Type B pancreatic cell (in vitro differentiated cells): Measurements from ENCODE around the gene CARM1. TPM values are rescaled to one million over a fixed set of nuclear protein-coding genes. Genes with fewer than 3 reads are reported as not detected.

Source experiments
- DNase-seq: peaks from one replicate; pipeline ENCODE4 v3.0.0; 2021; ENCODE audit warnings: mixed read lengths; ENCODE audit not compliant: unreplicated experiment; ENCODE audit errors: extremely low spot score
- H3K27ac Mint-ChIP-seq: 2 replicates; pipeline ENCODE4 v1.8.0; 2021; ENCODE audit warnings: mild to moderate bottlenecking, mixed read lengths
- H3K27me3 Mint-ChIP-seq: 2 replicates; pipeline ENCODE4 v1.8.0; 2021; ENCODE audit warnings: mixed read lengths
- H3K36me3 Mint-ChIP-seq: 2 replicates; pipeline ENCODE4 v1.8.0; 2021; ENCODE audit warnings: mixed read lengths
- H3K4me1 Mint-ChIP-seq: one replicate; pipeline ENCODE4 v1.8.0; 2021; ENCODE audit warnings: mixed read lengths; ENCODE audit not compliant: unreplicated experiment
- H3K4me3 Mint-ChIP-seq: 2 replicates; pipeline ENCODE4 v1.8.0; 2021; ENCODE audit warnings: mild to moderate bottlenecking, mixed read lengths
- H3K9me3 Mint-ChIP-seq: 2 replicates; pipeline ENCODE4 v1.8.0; 2021; ENCODE audit warnings: mixed read lengths
- total RNA-seq: library from RNA; stranded (reverse); gene quantifications from 2 replicates; pipeline ENCODE4 v1.2.1, GENCODE V29; 2021; ENCODE audit warnings: low replicate concordance
- TF ChIP-seq, protein P1 (sequence below): fragments of 200-600 bp; sonication (generic); conservative IDR thresholded peaks from 2 replicates; pipeline ENCODE4 v1.5.0; 2021; ENCODE audit warnings: antibody characterized with exemption, mild to moderate bottlenecking

The CARM1 gene
- total RNA-seq, 1 donor from 2014 or later: 81.9 TPM

GRCh38 chr19:10918359-10918758 lies 47.0 kb downstream of the CARM1 start:
- no peaks in the 10 kb centered on the region for H3K27me3 Mint-ChIP-seq
- H3K9me3 Mint-ChIP-seq: no peaks in the 10 kb centered on the region
- H3K4me1 Mint-ChIP-seq: no peaks in the 10 kb centered on the region
- TF ChIP-seq, protein P1, sequence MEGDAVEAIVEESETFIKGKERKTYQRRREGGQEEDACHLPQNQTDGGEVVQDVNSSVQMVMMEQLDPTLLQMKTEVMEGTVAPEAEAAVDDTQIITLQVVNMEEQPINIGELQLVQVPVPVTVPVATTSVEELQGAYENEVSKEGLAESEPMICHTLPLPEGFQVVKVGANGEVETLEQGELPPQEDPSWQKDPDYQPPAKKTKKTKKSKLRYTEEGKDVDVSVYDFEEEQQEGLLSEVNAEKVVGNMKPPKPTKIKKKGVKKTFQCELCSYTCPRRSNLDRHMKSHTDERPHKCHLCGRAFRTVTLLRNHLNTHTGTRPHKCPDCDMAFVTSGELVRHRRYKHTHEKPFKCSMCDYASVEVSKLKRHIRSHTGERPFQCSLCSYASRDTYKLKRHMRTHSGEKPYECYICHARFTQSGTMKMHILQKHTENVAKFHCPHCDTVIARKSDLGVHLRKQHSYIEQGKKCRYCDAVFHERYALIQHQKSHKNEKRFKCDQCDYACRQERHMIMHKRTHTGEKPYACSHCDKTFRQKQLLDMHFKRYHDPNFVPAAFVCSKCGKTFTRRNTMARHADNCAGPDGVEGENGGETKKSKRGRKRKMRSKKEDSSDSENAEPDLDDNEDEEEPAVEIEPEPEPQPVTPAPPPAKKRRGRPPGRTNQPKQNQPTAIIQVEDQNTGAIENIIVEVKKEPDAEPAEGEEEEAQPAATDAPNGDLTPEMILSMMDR: no peak
- peaks cover 3% of the 10 kb centered on the region for H3K36me3 Mint-ChIP-seq
- no peak for DNase-seq
- peak overlapping the region; percentile 51 for H3K27ac Mint-ChIP-seq
- no peak overlapping the region for H3K4me3 Mint-ChIP-seq

DNA sequence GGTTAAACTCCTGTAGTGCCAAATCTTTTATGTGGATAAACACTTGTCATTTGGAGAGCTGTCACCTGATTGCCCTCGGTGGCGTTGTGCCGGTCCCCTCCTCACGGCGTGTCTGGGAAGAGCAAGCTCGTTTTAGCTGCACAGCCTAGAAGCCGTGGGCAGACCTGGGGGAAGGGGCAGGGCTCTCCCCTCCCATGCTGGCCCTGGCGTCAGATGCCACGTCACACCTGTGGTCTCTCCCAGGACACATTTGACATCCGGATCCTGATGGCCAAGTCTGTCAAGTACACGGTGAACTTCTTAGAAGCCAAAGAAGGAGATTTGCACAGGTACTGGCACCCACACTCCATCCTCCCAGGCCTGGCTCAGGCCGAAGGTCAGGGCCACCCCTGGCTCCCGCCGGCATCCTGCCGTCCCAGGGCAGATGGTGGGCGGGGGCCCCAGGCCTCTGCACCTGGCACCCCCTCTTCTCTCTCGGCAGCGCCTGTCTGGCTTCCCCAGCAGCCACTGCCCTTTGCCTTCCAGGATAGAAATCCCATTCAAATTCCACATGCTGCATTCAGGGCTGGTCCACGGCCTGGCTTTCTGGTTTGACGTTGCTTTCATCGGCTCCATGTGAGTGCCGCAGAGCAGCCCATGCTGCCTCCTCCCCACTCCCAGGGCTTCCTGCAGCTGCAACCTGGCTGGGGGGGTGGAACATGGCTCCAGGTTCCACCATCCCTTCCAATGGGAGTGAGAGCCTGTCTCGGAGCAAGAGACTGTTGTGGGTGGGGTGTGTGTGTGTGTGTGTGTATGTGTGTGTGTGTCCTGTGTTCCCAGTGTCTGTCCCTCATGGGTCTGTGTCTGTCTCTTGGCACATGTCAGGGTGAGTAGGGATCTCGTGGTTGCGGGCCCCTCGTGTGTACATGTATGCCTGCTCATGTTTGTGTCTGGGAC lies 48.3 kb downstream of the CARM1 start:
- Mint-ChIP-seq H3K4me3 (no peak overlapping the region), H3K36me3 (peaks cover 3% of the 10 kb centered on the region), H3K27me3 (no peaks in the 10 kb centered on the region), H3K4me1 (no peaks in the 10 kb centered on the region), H3K9me3 (no peaks in the 10 kb centered on the region), H3K27ac (no peak overlapping the region)
- no peak for DNase-seq
- TF ChIP-seq, protein P1: no peak

DNA sequence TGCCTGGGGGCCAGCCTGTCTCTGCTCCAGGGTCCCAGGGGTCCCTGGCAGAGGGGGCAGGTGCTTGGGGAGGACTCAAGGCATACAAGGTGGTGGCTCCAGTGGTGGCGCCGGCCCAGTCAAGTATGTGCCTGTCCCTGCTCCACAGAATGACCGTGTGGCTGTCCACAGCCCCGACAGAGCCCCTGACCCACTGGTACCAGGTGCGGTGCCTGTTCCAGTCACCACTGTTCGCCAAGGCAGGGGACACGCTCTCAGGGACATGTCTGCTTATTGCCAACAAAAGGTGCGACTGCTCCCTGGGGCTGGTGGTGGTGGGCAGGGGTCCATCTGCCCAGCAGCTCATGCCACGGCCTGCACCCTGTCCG lies 48.9 kb downstream of the CARM1 start:
- H3K27ac Mint-ChIP-seq: no peak overlapping the region
- DNase-seq: no peak
- TF ChIP-seq, protein P1: no peak
- H3K9me3 Mint-ChIP-seq: no peaks in the 10 kb centered on the region
- H3K4me3 Mint-ChIP-seq: no peak overlapping the region
- H3K4me1 Mint-ChIP-seq: no peaks in the 10 kb centered on the region
- H3K27me3 Mint-ChIP-seq: no peaks in the 10 kb centered on the region
- H3K36me3 Mint-ChIP-seq: peaks cover 5% of the 10 kb centered on the region

GRCh38 chr19:10920781-10921180 lies 49.4 kb downstream of the CARM1 start:
- Mint-ChIP-seq H3K4me1 (no peaks in the 10 kb centered on the region), H3K36me3 (peaks cover 7% of the 10 kb centered on the region), H3K27ac (no peak overlapping the region), H3K9me3 (no peaks in the 10 kb centered on the region), H3K4me3 (no peak overlapping the region), H3K27me3 (no peaks in the 10 kb centered on the region)
- no peak for DNase-seq
- TF ChIP-seq, protein P1: no peak

- TF ChIP-seq, protein P1: no peak
- no peaks in the 10 kb centered on the region for H3K9me3 Mint-ChIP-seq
- no peak for DNase-seq
- H3K27me3 Mint-ChIP-seq: no peaks in the 10 kb centered on the region
- no peaks in the 10 kb centered on the region for H3K4me1 Mint-ChIP-seq
- H3K36me3 Mint-ChIP-seq: peaks cover 7% of the 10 kb centered on the region
- no peak overlapping the region for H3K4me3 Mint-ChIP-seq
- peak overlapping the region; percentile 72 for H3K27ac Mint-ChIP-seq
Measured at GRCh38 chr19:10921199-10921909, 50.0 kb downstream of the CARM1 start.
